Urinary bladder (tissue), 4 donors: Measurements from ENCODE around the gene C15orf61. TPM values are rescaled to one million over a fixed set of nuclear protein-coding genes. Genes with fewer than 3 reads are reported as not detected.

ENCODE experiments used
- DNase-seq: peaks from one replicate; pipeline ENCODE4 v3.0.0-alpha.2; 2015; ENCODE audit errors: extremely low spot score
- H3K27ac ChIP-seq: one replicate; pipeline ENCODE4 v1.5.1; 2013; ENCODE audit warnings: low read depth, mild to moderate bottlenecking, moderate library complexity
- H3K36me3 ChIP-seq: one replicate; pipeline ENCODE4 v1.6.1; 2013; ENCODE audit warnings: mild to moderate bottlenecking, moderate library complexity; ENCODE audit not compliant: insufficient read depth
- H3K4me1 ChIP-seq: one replicate; pipeline ENCODE4 v1.6.1; 2013; ENCODE audit warnings: mild to moderate bottlenecking, moderate library complexity; ENCODE audit not compliant: insufficient read depth
- H3K4me3 ChIP-seq: one replicate; pipeline ENCODE4 v1.5.1; 2013; ENCODE audit warnings: low read depth, low read length
- WGBS: extraction: QIAGEN DNeasy Blood & Tissue Kit; methylation state at CpG from one replicate; pipeline ENCODE4 v1.1.7; 2013; 5-methylcytosine and 5-hydroxymethylcytosine counted together
- polyA plus RNA-seq: library from polyadenylated mRNA; stranded (reverse); fragments of 200-250 nt; gene quantifications from one replicate; pipeline ENCODE4 v1.2.3, GENCODE V29; 2013
- total RNA-seq: library from RNA; depleted of rRNA; stranded (reverse); fragments of >200 nt; gene quantifications from one replicate; pipeline ENCODE4 v1.2.3, GENCODE V29; 2014
- donor health status: healthy with polysubstance abuse.
- donor health status: healthy.

Gene C15orf61
- total and polyA plus RNA-seq, 2 donors: 5.1 to 5.2 TPM

DNA sequence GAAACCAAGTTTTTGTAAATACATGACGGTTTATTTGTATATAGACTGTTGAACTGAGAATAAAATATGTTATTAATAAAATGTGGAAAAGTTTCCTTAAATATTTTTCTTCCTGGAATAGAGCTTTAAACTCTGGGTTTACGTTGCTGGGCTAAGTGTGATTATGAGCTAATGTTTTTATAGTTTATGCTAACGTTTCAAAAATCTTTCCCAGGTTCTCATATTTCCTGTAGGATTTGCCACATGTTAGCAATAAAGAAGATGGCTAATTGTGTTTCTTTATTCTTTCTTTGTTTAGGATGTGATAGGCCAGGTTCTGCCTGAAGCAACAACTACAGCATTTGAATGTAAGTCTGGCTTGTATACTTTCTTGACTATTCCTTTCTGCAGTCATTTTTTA, 28.8 kb downstream of the C15orf61 start:
- Histone ChIP-seq H3K4me3 (no peak overlapping the region), H3K4me1 (no peaks in the 10 kb centered on the region), H3K36me3 (no peaks in the 10 kb centered on the region), H3K27ac (no peak overlapping the region)
- no peak for DNase-seq
- WGBS: 47% methylated on average over 3 of the region's 3 CpGs

DNA sequence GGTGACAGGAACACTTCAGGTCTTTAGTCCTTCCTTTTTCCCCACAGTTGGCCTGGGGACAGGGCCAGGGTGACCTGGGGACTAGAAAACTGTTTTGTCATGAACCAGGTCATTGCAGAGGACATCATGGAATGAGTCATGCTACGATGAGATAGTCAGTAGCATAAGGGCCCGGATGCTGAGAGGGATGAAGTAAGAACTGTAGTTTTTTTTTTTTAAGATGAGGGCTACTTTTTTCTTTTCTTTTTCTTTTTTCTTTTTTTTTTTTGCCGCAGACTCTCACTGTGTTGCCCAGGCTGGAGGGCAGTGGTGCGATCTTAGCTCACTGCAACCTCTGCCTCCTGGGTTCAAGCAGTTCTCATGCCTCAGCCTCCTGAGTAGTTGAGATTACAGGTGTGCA, 29.6 kb downstream of the C15orf61 start:
- DNase-seq: no peak
- WGBS: 81% methylated on average over 4 of the region's 4 CpGs
- Histone ChIP-seq H3K36me3 (no peaks in the 10 kb centered on the region), H3K27ac (no peak overlapping the region), H3K4me1 (no peaks in the 10 kb centered on the region), H3K4me3 (no peak overlapping the region)

DNA sequence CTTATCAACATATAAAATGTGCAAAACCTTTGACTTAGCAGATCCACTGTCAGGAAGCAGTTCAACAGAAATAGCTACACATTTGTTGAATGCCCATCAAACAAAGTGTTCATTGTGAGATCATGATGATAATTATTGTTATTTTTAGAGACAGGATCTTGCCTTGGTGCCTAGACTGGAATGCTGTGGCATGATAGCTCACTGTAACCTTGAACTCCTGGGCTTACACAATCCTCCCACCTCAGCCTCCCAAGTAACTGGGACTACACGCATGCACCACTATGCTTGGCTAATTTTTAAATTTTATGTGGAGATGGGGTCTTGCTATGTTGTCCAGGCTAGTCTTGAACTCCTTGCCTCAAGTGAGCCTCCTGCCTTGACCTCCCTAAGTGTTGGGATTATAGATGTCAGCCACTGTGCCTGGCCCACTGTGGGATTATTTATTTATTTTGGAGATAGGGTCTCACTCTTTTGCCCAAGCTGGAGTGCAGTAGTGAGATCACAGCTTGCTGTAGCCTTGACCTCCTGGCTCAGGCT, 30.3 kb downstream of the C15orf61 start:
- H3K27ac ChIP-seq: no peak overlapping the region
- no peaks in the 10 kb centered on the region for H3K4me1 ChIP-seq
- no peak for DNase-seq
- 100% methylated on average over 1 of the region's 1 CpG for WGBS
- H3K36me3 ChIP-seq: no peaks in the 10 kb centered on the region
- H3K4me3 ChIP-seq: no peak overlapping the region

DNA sequence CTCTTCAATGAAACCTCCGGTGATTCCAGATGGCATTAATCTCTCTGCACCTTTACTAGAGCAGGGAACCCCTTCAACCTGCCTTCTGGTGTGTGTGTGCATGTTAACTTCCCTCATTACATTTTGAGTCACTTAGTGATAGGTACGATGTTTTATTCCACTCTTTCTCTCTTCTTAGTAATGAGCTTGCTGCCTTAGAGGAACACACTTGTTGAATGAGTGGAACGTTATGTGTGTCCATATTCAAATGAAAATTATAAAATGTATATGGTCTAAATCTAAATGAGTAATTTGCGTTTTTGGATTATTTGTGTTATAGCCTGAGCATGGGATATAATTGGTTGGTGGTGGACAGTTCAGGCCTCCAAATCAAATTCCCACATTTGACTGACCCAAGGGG, 33.6 kb downstream of the C15orf61 start:
- DNase-seq: no peak
- Histone ChIP-seq H3K36me3 (no peaks in the 10 kb centered on the region), H3K4me3 (no peak overlapping the region), H3K4me1 (no peaks in the 10 kb centered on the region), H3K27ac (no peak overlapping the region)
- WGBS: 91% methylated on average over 4 of the region's 4 CpGs

DNA sequence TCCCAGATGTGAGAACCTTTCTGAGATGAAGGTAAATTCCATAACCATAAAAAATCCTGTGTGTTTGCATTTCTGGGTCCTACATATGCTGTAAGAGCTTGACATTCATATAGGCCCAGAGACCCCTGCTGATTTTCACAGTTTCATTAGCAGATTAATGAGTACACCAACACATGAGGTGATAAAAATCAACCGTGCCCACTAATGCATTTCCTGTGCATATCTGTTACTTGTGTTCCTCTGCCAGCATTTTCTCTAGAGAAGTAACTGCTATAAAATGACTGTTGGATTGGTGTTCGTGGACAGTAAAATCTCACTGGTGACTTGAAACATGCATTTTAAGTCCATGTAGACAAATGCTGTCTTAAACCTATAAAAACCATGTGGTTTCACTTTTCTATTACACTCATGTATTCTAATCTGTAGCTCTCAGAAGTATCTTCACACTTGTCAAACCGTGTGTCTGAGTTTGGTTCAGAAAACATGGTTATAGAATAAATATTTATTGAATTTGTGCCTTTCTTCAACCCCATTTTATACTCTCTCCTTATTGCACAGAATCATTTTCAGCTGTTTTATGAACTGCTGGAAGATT, 36.1 kb downstream of the C15orf61 start:
- H3K27ac ChIP-seq: no peak overlapping the region
- WGBS: 63% methylated on average over 3 of the region's 3 CpGs
- DNase-seq: no peak
- no peak overlapping the region for H3K4me3 ChIP-seq
- no peaks in the 10 kb centered on the region for H3K36me3 ChIP-seq
- no peaks in the 10 kb centered on the region for H3K4me1 ChIP-seq

DNA sequence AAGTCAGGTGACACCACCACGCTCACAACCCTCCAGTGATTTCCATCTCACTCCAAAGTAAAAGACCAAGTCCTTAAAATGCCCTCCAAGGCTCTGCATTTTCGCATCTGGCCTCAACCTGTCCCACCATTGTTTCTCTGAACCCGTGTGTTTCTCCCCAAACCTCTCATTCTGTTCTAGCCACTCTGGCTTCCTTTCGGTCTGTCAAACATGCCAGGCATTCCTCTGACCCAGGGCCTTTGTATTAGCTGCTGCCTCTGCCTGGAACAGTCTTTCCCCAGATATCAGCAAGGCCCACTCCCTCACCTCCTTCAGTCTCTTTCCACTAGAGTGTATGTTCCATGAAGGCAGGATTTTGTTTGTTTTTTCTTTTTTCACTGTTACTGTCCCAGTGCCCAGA, 37.6 kb downstream of the C15orf61 start:
- 89% methylated on average over 4 of the region's 4 CpGs for WGBS
- no peak overlapping the region for H3K4me3 ChIP-seq
- no peaks in the 10 kb centered on the region for H3K4me1 ChIP-seq
- no peak for DNase-seq
- H3K36me3 ChIP-seq: no peaks in the 10 kb centered on the region
- no peak overlapping the region for H3K27ac ChIP-seq

DNA sequence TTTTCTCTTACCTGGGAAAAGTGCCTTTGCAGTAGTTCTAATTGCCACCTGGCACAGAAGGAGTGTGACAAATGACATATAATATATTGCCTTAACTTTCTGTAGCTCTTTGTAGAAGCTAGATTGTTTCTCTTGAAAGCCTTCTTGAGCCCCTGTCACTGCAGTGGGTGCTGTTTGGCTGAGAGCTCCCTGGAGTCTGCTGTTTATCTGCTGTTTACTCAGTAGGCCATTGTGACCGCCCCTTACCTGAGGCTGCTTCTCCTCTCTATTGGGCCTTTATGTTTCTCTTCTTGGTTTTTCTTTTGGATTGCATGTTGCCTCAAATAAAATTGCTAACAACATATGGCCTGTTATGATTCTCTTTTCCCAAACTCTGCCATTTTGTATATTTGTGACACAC, 38.2 kb downstream of the C15orf61 start:
- WGBS: 100% methylated on average over 1 of the region's 1 CpG
- H3K4me1 ChIP-seq: no peaks in the 10 kb centered on the region
- no peak for DNase-seq
- no peaks in the 10 kb centered on the region for H3K36me3 ChIP-seq
- H3K4me3 ChIP-seq: no peak overlapping the region
- no peak overlapping the region for H3K27ac ChIP-seq

DNA sequence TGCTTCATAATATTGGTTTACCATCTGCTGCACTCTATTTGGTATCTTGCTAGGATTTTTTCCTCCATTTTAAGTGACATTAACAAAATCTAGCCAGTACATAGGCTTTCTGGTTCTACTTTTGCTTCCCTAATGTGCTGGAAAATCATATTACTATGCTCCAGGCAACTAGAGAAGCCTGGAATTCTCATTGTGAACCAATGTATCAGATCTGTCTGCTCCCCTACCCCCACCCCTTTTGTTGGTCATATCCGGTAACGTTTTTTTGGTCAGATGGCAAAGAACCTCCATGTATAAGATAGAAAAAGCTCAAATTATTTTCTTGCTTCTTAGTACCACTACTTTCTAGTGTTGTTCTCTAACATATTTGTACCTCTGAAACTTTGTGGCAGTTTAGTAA, 38.6 kb downstream of the C15orf61 start:
- Histone ChIP-seq H3K4me3 (no peak overlapping the region), H3K27ac (no peak overlapping the region), H3K4me1 (no peaks in the 10 kb centered on the region), H3K36me3 (no peaks in the 10 kb centered on the region)
- WGBS: 96% methylated on average over 2 of the region's 2 CpGs
- no peak for DNase-seq

DNA sequence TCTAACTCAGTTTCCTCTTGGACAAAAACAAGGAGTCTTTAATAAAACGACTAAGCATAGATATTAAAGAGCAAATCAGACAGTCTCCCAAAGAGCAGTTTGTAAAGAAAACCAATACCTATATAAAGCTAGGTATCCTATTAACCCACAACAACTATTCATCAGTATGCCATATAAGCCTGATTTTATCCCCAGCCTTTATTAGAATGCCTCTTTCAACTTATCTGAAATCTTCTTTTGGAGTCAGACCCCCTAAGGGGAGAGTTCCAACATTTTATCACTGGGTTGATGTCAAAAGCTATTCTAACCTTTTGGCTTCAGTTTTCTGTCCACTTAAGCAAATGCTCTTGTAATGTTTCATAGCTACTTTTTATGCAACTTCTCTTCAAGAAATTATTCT, 39.4 kb downstream of the C15orf61 start:
- 97% methylated on average over 1 of the region's 1 CpG for WGBS
- H3K36me3 ChIP-seq: no peaks in the 10 kb centered on the region
- no peak overlapping the region for H3K4me3 ChIP-seq
- H3K4me1 ChIP-seq: no peaks in the 10 kb centered on the region
- H3K27ac ChIP-seq: no peak overlapping the region
- DNase-seq: no peak

DNA sequence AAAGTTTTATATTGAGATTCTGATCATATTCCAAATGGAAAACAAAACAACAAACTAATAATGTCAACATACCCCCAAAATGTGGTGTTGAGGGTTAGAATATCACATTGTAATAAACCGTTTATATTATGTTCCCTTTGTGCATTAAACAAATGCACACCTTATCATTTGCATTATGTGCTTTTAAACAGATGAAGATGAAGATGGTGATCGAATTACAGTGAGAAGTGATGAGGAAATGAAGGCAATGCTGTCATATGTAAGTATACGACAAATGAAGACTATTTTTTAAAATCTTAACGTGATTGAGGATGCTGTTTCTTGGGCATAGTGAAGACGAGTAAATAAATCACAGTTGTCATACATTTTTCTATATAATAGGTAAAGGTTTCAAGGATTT, 42.2 kb downstream of the C15orf61 start:
- Histone ChIP-seq H3K4me1 (no peaks in the 10 kb centered on the region), H3K4me3 (no peak overlapping the region), H3K27ac (no peak overlapping the region), H3K36me3 (no peaks in the 10 kb centered on the region)
- no peak for DNase-seq
- 91% methylated on average over 5 of the region's 5 CpGs for whole genome bisulfite sequencing

DNA sequence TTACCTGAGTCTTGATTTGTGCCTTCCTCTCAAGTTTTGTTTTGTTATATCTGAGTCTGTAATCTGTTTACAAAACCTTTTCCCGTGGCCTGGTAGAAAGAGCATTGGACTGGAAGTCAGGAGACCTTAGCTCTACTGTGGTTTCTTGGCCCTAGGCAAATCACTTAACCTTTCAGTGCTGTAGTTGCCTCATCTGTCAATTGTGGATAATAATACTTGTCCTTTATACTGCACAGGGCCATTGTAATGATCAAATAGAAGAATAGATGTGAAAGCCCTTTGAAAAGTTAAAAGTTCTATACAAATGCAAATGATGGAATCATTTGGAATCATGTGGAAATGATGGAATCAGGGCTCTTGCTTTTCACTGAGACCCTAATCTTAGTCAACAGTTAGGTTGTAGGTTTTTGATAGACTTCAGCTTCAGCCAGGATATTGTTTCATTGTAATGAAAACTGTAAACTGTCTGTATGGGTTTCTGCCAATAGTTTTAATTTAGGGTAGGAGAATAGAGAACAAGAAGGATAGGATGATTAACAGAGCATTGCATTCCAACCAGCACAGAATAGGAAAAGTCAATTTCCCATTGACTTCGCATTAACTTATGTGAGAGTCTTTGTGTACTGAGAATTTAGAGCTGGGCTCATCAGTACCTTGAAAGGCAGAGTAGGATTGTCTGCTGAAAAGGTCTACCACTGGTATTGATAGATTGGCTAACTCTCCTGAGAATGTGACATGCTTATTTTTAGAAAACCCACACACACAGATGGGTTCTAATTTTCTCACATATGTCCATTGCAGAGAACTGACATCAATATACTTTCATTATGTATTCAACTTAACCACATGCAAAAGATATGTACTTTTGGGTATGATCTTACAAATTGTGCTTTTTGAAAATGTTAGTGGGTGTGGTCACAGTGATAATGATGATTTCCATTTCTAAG, 43.4 kb downstream of the C15orf61 start:
- H3K27ac ChIP-seq: no peak overlapping the region
- no peak overlapping the region for H3K4me3 ChIP-seq
- 78% methylated on average over 2 of the region's 2 CpGs for WGBS
- no peak for DNase-seq
- no peaks in the 10 kb centered on the region for H3K36me3 ChIP-seq
- H3K4me1 ChIP-seq: no peaks in the 10 kb centered on the region

DNA sequence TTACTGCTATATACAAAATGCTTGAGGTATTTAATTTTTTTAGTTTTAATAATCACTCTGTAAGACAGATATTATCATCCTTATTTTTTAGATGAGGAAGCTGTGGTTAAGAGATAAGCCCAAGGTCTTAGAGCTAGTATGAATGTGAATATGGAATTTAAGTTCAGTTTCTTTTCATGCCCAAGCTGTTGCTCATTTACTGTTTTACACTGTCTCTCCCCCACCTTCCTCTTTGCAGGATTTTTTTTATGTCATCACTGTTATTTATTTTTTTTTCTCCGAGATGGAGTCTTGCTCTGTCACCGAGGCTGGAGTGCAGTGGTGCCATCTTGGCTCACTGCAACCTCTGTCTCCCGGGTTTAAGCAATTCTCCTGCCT, 44.0 kb downstream of the C15orf61 start:
- Histone ChIP-seq H3K27ac (no peak overlapping the region), H3K36me3 (no peaks in the 10 kb centered on the region)
- WGBS: 90% methylated on average over 3 of the region's 3 CpGs

DNA sequence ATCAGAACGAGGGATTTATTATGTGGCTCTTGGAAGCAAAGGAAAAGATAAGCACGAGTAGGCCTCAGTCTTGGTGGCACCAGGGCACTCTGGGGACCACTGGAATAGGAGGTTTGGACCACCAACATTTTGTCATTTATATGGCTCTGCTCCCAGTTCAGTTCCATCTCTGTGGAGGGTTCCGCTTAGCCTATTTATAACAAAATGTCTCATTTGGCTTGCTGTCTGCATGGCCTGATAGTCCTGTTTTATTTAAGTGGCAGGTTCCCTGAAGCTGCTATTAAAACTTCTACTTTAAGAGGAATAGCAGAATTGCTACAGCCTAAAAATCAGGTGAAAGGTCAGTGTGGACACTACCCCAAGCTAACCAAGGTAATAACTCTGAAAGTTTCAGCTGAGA, 48.7 kb downstream of the C15orf61 start:
- no peak for DNase-seq
- H3K4me1 ChIP-seq: no peaks in the 10 kb centered on the region
- 70% methylated on average over 3 of the region's 3 CpGs for WGBS
- no peak overlapping the region for H3K4me3 ChIP-seq
- no peak overlapping the region for H3K27ac ChIP-seq
- no peaks in the 10 kb centered on the region for H3K36me3 ChIP-seq

More for the DNA sequence above, 44.0 kb downstream of the C15orf61 start:
- no peaks in the 10 kb centered on the region for H3K4me1 ChIP-seq
- DNase-seq: no peak
- H3K4me3 ChIP-seq: no peak overlapping the region
